HCT116 (cell line): Measurements from ENCODE around the gene CPT1C. TPM values are rescaled to one million over a fixed set of nuclear protein-coding genes. Genes with fewer than 3 reads are reported as not detected.

Source experiments
- ATAC-seq: fragments of 200-7000 bp; cut with Tn5 transposase; 2 replicates; pipeline ENCODE4 v1.9.1; 2020; ENCODE audit warnings: mild to moderate bottlenecking, moderate library complexity
- BruUV-seq: library from RNA; stranded (reverse); fragments of 400-500 nt; replicated peaks from 2 replicates; lab custom pipeline; 2021; lab: Mats Ljungman, UMichigan
- CTCF ChIA-PET: fragments of 300-600 bp; sonication (Branson Sonifier 250); formaldehyde crosslinking; loops from one replicate; lab custom pipeline; 2021; ENCODE audit warnings: antibody characterized with exemption; lab: Charles Lee
- POLR2A ChIA-PET: fragments of 300-600, 350-600 bp; sonication (Branson Sonifier 250); formaldehyde crosslinking; loops from one replicate; lab custom pipeline; 2021; ENCODE audit warnings: antibody characterized with exemption; lab: Charles Lee
- RAD21 ChIA-PET, 2 experiments: fragments of 300-600 bp; sonication (Branson Sonifier 250); formaldehyde crosslinking; loops; one replicate each; lab custom pipeline; 2023; ENCODE audit warnings: low total read pairs in 2 of 2; ENCODE audit not compliant: uncharacterized antibody in 2 of 2, unreplicated experiment in 2 of 2, low non-redundant PET in 1 of 2; lab: Charles Lee
- DNase-seq: peaks from one replicate; pipeline ENCODE4 v3.0.0-alpha.2; 2010; ENCODE audit warnings: low read depth, low spot score
- H2AFZ ChIP-seq: fragments of 200-600 bp; shearing (Covaris generic), sonication (generic); 2 replicates; pipeline ENCODE4 v1.6.1; 2017; ENCODE audit warnings: low read depth, mixed run types, mixed read lengths, antibody characterized with exemption, low read length; ENCODE audit not compliant: poor library complexity, severe bottlenecking
- H3K27ac ChIP-seq: 2 replicates; pipeline ENCODE4 v1.5.1; 2012; ENCODE audit warnings: low read depth, low read length
- H3K27me3 ChIP-seq: fragments of 200-600 bp; sonication (generic); 2 replicates; pipeline ENCODE4 v1.6.1; 2016; ENCODE audit warnings: mixed run types, low read length, mixed read lengths; ENCODE audit not compliant: insufficient read depth
- H3K36me3 ChIP-seq, 2 experiments: fragments of 200-500 bp in 1 of 2; fragments of 200-600 bp in 1 of 2; sonication (Bioruptor generic) in 1 of 2; sonication (generic) in 1 of 2; 2 replicates each; pipeline versions ENCODE4 v1.5.1 to v1.6.1; 2014 to 2016; ENCODE audit warnings: low read length in 2 of 2, inconsistent platforms in 1 of 2, mixed read lengths in 1 of 2, mixed run types in 1 of 2; ENCODE audit not compliant: insufficient read depth in 2 of 2, control insufficient read depth in 1 of 2
- H3K4me1 ChIP-seq, 2 experiments: fragments of 200-600 bp in 1 of 2; sonication (generic) in 1 of 2; 2 replicates each; pipeline versions ENCODE4 v1.5.1 to v1.6.1; 2012 to 2017; ENCODE audit warnings: low read length in 2 of 2, inconsistent platforms in 1 of 2, mild to moderate bottlenecking in 1 of 2, mixed read lengths in 1 of 2, mixed run types in 1 of 2, moderate library complexity in 1 of 2; ENCODE audit not compliant: insufficient read depth in 2 of 2, control insufficient read depth in 1 of 2
- H3K4me2 ChIP-seq: fragments of 200-600 bp; sonication (generic); 2 replicates; pipeline ENCODE4 v1.6.1; 2017; ENCODE audit warnings: mixed run types, low read length, mixed read lengths
- H3K4me3 ChIP-seq, 2 experiments: fragments of 200-600 bp in 1 of 2; sonication (generic) in 1 of 2; replicated peaks in 1 of 2; 2 replicates each; pipeline ENCODE4 v1.5.1; 2011 to 2016; ENCODE audit warnings: low read length in 2 of 2, control low read depth in 1 of 2, low read depth in 1 of 2, mild to moderate bottlenecking in 1 of 2, mixed read lengths in 1 of 2, mixed run types in 1 of 2
- H3K79me2 ChIP-seq: fragments of 200-600 bp; sonication (generic); 2 replicates; pipeline ENCODE4 v1.6.1; 2017; ENCODE audit warnings: mild to moderate bottlenecking, mixed run types, low read length, moderate library complexity, mixed read lengths; ENCODE audit not compliant: insufficient read depth
- H3K9ac ChIP-seq: fragments of 200-600 bp; sonication (generic); 2 replicates; pipeline ENCODE4 v1.6.1; 2016; ENCODE audit warnings: low read length, mixed read lengths
- H3K9me2 ChIP-seq: fragments of 200-600 bp; sonication (generic), shearing (Covaris generic); 2 replicates; pipeline ENCODE4 v1.6.1; 2017; ENCODE audit warnings: mixed run types, mild to moderate bottlenecking, moderate library complexity; ENCODE audit not compliant: insufficient read depth
- H3K9me3 ChIP-seq, 2 experiments: fragments of 200-500 bp in 1 of 2; fragments of 200-600 bp in 1 of 2; sonication (Bioruptor generic) in 1 of 2; sonication (generic) in 1 of 2; 2 replicates each; pipeline ENCODE4 v1.6.1; 2014 to 2017; ENCODE audit warnings: low read length in 2 of 2, mixed read lengths in 2 of 2, inconsistent platforms in 1 of 2, low read depth in 1 of 2, mild to moderate bottlenecking in 1 of 2, mixed run types in 1 of 2, moderate library complexity in 1 of 2; ENCODE audit not compliant: control insufficient read depth in 1 of 2, insufficient read depth in 1 of 2
- H4K20me1 ChIP-seq: fragments of 200-600 bp; sonication (generic), shearing (Covaris generic); 2 replicates; pipeline ENCODE4 v1.6.1; 2017; ENCODE audit warnings: mixed run types, mild to moderate bottlenecking, moderate library complexity; ENCODE audit not compliant: insufficient read depth
- EGR1 ChIP-seq: IDR thresholded peaks from 2 replicates; pipeline ENCODE4 v1.6.1; 2012; ENCODE audit warnings: low read depth
- EZH2phosphoT487 ChIP-seq: fragments of 200-600 bp; IDR thresholded peaks from 2 replicates; pipeline ENCODE4 v1.6.1; 2018; ENCODE audit warnings: antibody characterized with exemption, borderline replicate concordance
- JUND ChIP-seq: IDR thresholded peaks from 2 replicates; pipeline ENCODE4 v1.6.1; 2012
- POLR2A ChIP-seq: IDR thresholded peaks from 2 replicates; pipeline ENCODE4 v1.7.0; 2011; ENCODE audit warnings: borderline replicate concordance; ENCODE audit not compliant: insufficient read depth, insufficient read length; ENCODE audit errors: extremely low read depth
- SP1 ChIP-seq: IDR thresholded peaks from 2 replicates; pipeline ENCODE4 v1.6.1; 2012; ENCODE audit warnings: low read depth
- SRF ChIP-seq: IDR thresholded peaks from 2 replicates; pipeline ENCODE4 v1.6.1; 2012; ENCODE audit warnings: low read depth
- TCF7L2 ChIP-seq: IDR thresholded peaks from 2 replicates; pipeline ENCODE4 v1.7.0; 2011; ENCODE audit warnings: borderline replicate concordance, inconsistent platforms; ENCODE audit not compliant: insufficient read depth, insufficient read length; ENCODE audit errors: extremely low read depth
- YY1 ChIP-seq: IDR thresholded peaks from 2 replicates; pipeline ENCODE4 v1.6.1; 2011; ENCODE audit warnings: low read length, low read depth, moderate library complexity, mild to moderate bottlenecking; ENCODE audit not compliant: insufficient replicate concordance; ENCODE audit errors: extremely low read depth
- ZFX ChIP-seq: fragments of 450-650 bp; IDR thresholded peaks from 2 replicates; pipeline ENCODE4 v1.6.1; 2017
- ZNF274 ChIP-seq: fragments of 200-500 bp; sonication (Bioruptor generic); IDR thresholded peaks from 2 replicates; pipeline ENCODE4 v1.6.1; 2014; ENCODE audit warnings: mild to moderate bottlenecking, low read depth, low read length, inconsistent platforms
- intact Hi-C: fragments of 100-400 bp; cut with micrococcal nuclease; formaldehyde crosslinking; loops from 2 replicates; pipeline ENCODE4 v1.10.0; 2022
- total RNA-seq: library from RNA; stranded (reverse); gene quantifications from one replicate; pipeline ENCODE4 v1.2.1, GENCODE V29; 2021; ENCODE audit not compliant: unreplicated experiment
- TF ChIP-seq, protein P1 (sequence below): IDR thresholded peaks from 2 replicates; pipeline ENCODE4 v1.6.1; 2011; ENCODE audit warnings: mild to moderate bottlenecking, low read length, moderate library complexity; ENCODE audit not compliant: insufficient replicate concordance; ENCODE audit errors: extremely low read depth
- TF ChIP-seq, protein P2 (sequence below), 3 experiments: fragments of 200-600 bp in 1 of 3; sonication (generic) in 1 of 3; IDR thresholded peaks in 2 of 3; conservative IDR thresholded peaks in 1 of 3; 2 replicates each; pipeline ENCODE4 v1.5.1; 2012 to 2017; ENCODE audit warnings: low read depth in 2 of 3, low read length in 2 of 3, antibody characterized with exemption in 1 of 3, borderline replicate concordance in 1 of 3, control low read depth in 1 of 3, mild to moderate bottlenecking in 1 of 3, mixed read lengths in 1 of 3, mixed run types in 1 of 3, moderate library complexity in 1 of 3; ENCODE audit not compliant: insufficient read depth in 1 of 3
- TF ChIP-seq, protein P3 (sequence below): IDR thresholded peaks from 2 replicates; pipeline ENCODE4 v1.6.1; 2012
- TF ChIP-seq, protein P4 (sequence below): IDR thresholded peaks from 2 replicates; pipeline ENCODE4 v1.6.1; 2012

The CPT1C gene
- total RNA-seq, 1 experiment from 2014 or later = 12.0 TPM

DNA sequence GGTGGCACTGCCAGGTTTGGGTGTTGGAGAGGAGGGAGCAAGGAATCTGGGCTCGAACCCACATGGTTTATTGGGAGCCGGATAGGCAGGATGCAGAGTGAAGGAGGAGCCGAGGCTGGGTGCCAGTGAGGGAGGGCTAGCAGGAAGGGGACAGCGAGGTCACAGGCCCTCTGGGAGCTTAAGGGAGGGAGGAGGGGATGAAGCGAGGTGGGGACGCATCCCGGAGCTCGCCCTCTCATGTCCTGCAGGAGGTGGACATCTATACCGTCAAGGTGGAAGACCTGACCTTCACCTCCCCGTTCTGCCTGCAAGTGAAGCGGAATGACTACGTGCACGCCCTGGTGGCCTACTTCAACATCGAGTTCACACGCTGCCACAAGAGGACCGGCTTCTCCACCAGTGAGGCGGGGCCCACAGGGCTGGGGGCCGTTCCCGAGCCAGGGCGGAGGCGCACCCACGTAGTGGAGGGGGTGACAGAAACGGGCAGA, 5.0 kb upstream of the CPT1C start:
- DNase-seq (no peak), ATAC-seq (no peak)
- ChIA-PET CTCF (no interaction called here), RAD21 (no interaction called here), POLR2A (no interaction called here)
- Histone ChIP-seq H3K27me3 (no peaks in the 10 kb centered on the region), H3K9ac (no peak overlapping the region), H3K4me3 (no peak overlapping the region), H4K20me1 (peaks cover 23% of the 10 kb centered on the region; the same call in 1 of the 2 replicates), H3K4me2 (no peak overlapping the region), H3K4me1 (peaks cover 2 to 23% of the 10 kb centered on the region in 2 experiments), H3K9me2 (no peaks in the 10 kb centered on the region), H2AFZ (no peak overlapping the region), H3K9me3 (no peaks in the 10 kb centered on the region), H3K79me2 (peaks cover 49% of the 10 kb centered on the region), H3K27ac (no peak overlapping the region), H3K36me3 (peaks cover 43 to 56% of the 10 kb centered on the region in 2 experiments)
- intact Hi-C loops = no loop called here
- TF ChIP-seq ZFX (no peak), SP1 (no peak), JUND (no peak), EZH2phosphoT487 (no peak), TCF7L2 (no peak), ZNF274 (no peak), POLR2A (no peak), SRF (no peak), YY1 (no peak), EGR1 (no peak)
- TF ChIP-seq, protein P1, sequence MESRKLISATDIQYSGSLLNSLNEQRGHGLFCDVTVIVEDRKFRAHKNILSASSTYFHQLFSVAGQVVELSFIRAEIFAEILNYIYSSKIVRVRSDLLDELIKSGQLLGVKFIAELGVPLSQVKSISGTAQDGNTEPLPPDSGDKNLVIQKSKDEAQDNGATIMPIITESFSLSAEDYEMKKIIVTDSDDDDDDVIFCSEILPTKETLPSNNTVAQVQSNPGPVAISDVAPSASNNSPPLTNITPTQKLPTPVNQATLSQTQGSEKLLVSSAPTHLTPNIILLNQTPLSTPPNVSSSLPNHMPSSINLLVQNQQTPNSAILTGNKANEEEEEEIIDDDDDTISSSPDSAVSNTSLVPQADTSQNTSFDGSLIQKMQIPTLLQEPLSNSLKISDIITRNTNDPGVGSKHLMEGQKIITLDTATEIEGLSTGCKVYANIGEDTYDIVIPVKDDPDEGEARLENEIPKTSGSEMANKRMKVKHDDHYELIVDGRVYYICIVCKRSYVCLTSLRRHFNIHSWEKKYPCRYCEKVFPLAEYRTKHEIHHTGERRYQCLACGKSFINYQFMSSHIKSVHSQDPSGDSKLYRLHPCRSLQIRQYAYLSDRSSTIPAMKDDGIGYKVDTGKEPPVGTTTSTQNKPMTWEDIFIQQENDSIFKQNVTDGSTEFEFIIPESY = no peak
- TF ChIP-seq, protein P2, sequence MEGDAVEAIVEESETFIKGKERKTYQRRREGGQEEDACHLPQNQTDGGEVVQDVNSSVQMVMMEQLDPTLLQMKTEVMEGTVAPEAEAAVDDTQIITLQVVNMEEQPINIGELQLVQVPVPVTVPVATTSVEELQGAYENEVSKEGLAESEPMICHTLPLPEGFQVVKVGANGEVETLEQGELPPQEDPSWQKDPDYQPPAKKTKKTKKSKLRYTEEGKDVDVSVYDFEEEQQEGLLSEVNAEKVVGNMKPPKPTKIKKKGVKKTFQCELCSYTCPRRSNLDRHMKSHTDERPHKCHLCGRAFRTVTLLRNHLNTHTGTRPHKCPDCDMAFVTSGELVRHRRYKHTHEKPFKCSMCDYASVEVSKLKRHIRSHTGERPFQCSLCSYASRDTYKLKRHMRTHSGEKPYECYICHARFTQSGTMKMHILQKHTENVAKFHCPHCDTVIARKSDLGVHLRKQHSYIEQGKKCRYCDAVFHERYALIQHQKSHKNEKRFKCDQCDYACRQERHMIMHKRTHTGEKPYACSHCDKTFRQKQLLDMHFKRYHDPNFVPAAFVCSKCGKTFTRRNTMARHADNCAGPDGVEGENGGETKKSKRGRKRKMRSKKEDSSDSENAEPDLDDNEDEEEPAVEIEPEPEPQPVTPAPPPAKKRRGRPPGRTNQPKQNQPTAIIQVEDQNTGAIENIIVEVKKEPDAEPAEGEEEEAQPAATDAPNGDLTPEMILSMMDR (IDR thresholded peaks at IDR 0.05 in 2 of 3, conservative IDR thresholded peaks at IDR 0.05 in 1 of 3; ENCODE audit: borderline replicate concordance in 1 of 3, insufficient read depth in 1 of 3, low read depth in 2 of 3, low read length in 2 of 3) = no peak
- TF ChIP-seq, protein P3, sequence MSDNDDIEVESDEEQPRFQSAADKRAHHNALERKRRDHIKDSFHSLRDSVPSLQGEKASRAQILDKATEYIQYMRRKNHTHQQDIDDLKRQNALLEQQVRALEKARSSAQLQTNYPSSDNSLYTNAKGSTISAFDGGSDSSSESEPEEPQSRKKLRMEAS = no peak
- TF ChIP-seq, protein P4, sequence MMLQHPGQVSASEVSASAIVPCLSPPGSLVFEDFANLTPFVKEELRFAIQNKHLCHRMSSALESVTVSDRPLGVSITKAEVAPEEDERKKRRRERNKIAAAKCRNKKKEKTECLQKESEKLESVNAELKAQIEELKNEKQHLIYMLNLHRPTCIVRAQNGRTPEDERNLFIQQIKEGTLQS = no peak
- BruUV-seq = no TSS peak
